GM23248 (cell line): ENCODE results near the gene RAB19.
"Not testable (repeated sequence)": the region's sequence is repeated elsewhere in the genome, so short reads cannot be mapped to it uniquely, and the experiment has no call there.

ENCODE experiments used
- EZH2 ChIP-seq: fragments of 200-600 bp; sonication (generic); IDR thresholded peaks from 2 replicates; pipeline ENCODE4 v1.6.1; 2018; ENCODE audit warnings: antibody characterized with exemption, mild to moderate bottlenecking; ENCODE audit not compliant: insufficient read depth, poor library complexity, severe bottlenecking
- EZH2phosphoT487 ChIP-seq: fragments of 200-600 bp; sonication (generic); IDR thresholded peaks from 2 replicates; pipeline ENCODE4 v1.6.1; 2018; ENCODE audit warnings: antibody characterized with exemption, moderate library complexity, mild to moderate bottlenecking, low read depth; ENCODE audit not compliant: insufficient read depth

GRCh38 chr7:140415816-140416215, 12.0 kb downstream of the RAB19 start:
- not testable (repeated sequence) for TF ChIP-seq EZH2, EZH2phosphoT487
